ENCODE results near the gene CRY2. TPM values are rescaled to one million over a fixed set of nuclear protein-coding genes. Genes with fewer than 3 reads are reported as not detected.

CRY2 gene
- total RNA-seq, 2 donors from 2014 or later = 19.8 to 20.1 TPM

GRCh38 chr11:45896422-45896984, 49.2 kb downstream of the CRY2 start:
- Histone ChIP-seq H3K27ac (ENCODE audit: low read depth, low read length) (peak overlapping the region; percentile 60), H3K4me3 (ENCODE audit: low read length) (no peak overlapping the region), H3K36me3 (ENCODE audit: control insufficient read depth, insufficient read depth, low read length) (no peaks in the 10 kb centered on the region), H3K4me1 (ENCODE audit: control insufficient read depth, insufficient read depth, low read length) (peaks cover 4% of the 10 kb centered on the region), H3K9ac (ENCODE audit: extremely low read depth, low read length, poor library complexity, severe bottlenecking) (no peak overlapping the region), H3K27me3 (ENCODE audit: control insufficient read depth, insufficient read depth, low read length, poor library complexity, severe bottlenecking) (peaks cover 29% of the 10 kb centered on the region), H3K9me3 (ENCODE audit: control insufficient read depth, low read length) (no peaks in the 10 kb centered on the region)
- H3K4me1 Mint-ChIP-seq = peaks cover 9% of the 10 kb centered on the region
- WGBS, 2 experiments (ENCODE audit: insufficient coverage in 1 of 2, insufficient read length in 1 of 2) = 27 to 30% methylated on average over 12 to 19 of the region's 19 CpGs
- H3K4me3 Mint-ChIP-seq = no peak overlapping the region
- no peaks in the 10 kb centered on the region for H3K36me3 Mint-ChIP-seq (ENCODE audit: low read depth)
- DNase-seq = peak; percentile 85
- no peak for TF ChIP-seq CTCF (conservative IDR thresholded peaks at IDR 0.05)
- peaks cover 16% of the 10 kb centered on the region for H3K27me3 Mint-ChIP-seq (ENCODE audit: insufficient read depth)
- no peaks in the 10 kb centered on the region for H3K9me3 Mint-ChIP-seq
- no peak overlapping the region for H3K27ac Mint-ChIP-seq

GRCh38 chr11:45897556-45897955, 50.3 kb downstream of the CRY2 start:
- WGBS, 2 experiments (ENCODE audit: insufficient coverage in 1 of 2, insufficient read length in 1 of 2) = 85 to 94% methylated on average over 6 of the region's 6 CpGs
- H3K9me3 Mint-ChIP-seq = no peaks in the 10 kb centered on the region
- no peak overlapping the region for H3K4me3 Mint-ChIP-seq

GRCh38 chr11:45899086-45899447, 51.8 kb downstream of the CRY2 start:
- no peak for DNase-seq
- H3K9me3 Mint-ChIP-seq = no peaks in the 10 kb centered on the region
- peaks cover 5% of the 10 kb centered on the region for H3K4me1 Mint-ChIP-seq
- Histone ChIP-seq H3K9ac (ENCODE audit: extremely low read depth, low read length, poor library complexity, severe bottlenecking) (no peak overlapping the region), H3K4me1 (ENCODE audit: control insufficient read depth, insufficient read depth, low read length) (peaks cover 4% of the 10 kb centered on the region), H3K36me3 (ENCODE audit: control insufficient read depth, insufficient read depth, low read length) (no peaks in the 10 kb centered on the region), H3K27ac (ENCODE audit: low read depth, low read length) (peak overlapping the region; percentile 97), H3K4me3 (ENCODE audit: low read length) (peak overlapping the region; percentile 68), H3K27me3 (ENCODE audit: control insufficient read depth, insufficient read depth, low read length, poor library complexity, severe bottlenecking) (peaks cover 31% of the 10 kb centered on the region), H3K9me3 (ENCODE audit: control insufficient read depth, low read length) (no peaks in the 10 kb centered on the region)
- no peak for TF ChIP-seq CTCF (conservative IDR thresholded peaks at IDR 0.05)
- peaks cover 21% of the 10 kb centered on the region for H3K27me3 Mint-ChIP-seq (ENCODE audit: insufficient read depth)
- no peak overlapping the region for H3K27ac Mint-ChIP-seq
- 0 to 21% methylated on average over 2 to 3 of the region's 3 CpGs for WGBS, 2 experiments (ENCODE audit: insufficient coverage in 1 of 2, insufficient read length in 1 of 2)
- peaks cover 10% of the 10 kb centered on the region for H3K36me3 Mint-ChIP-seq (ENCODE audit: low read depth)
- H3K4me3 Mint-ChIP-seq = peak overlapping the region; percentile 60

More at GRCh38 chr11:45897556-45897955, 50.3 kb downstream of the CRY2 start:
- H3K27me3 Mint-ChIP-seq (ENCODE audit: insufficient read depth) = peaks cover 21% of the 10 kb centered on the region
- no peaks in the 10 kb centered on the region for H3K36me3 Mint-ChIP-seq (ENCODE audit: low read depth)
- Histone ChIP-seq H3K9me3 (ENCODE audit: control insufficient read depth, low read length) (no peaks in the 10 kb centered on the region), H3K27me3 (ENCODE audit: control insufficient read depth, insufficient read depth, low read length, poor library complexity, severe bottlenecking) (peaks cover 31% of the 10 kb centered on the region), H3K27ac (ENCODE audit: low read depth, low read length) (no peak overlapping the region), H3K4me3 (ENCODE audit: low read length) (no peak overlapping the region), H3K4me1 (ENCODE audit: control insufficient read depth, insufficient read depth, low read length) (peaks cover 4% of the 10 kb centered on the region), H3K9ac (ENCODE audit: extremely low read depth, low read length, poor library complexity, severe bottlenecking) (no peak overlapping the region), H3K36me3 (ENCODE audit: control insufficient read depth, insufficient read depth, low read length) (no peaks in the 10 kb centered on the region)
- no peak for DNase-seq
- H3K4me1 Mint-ChIP-seq = peaks cover 9% of the 10 kb centered on the region
- no peak for TF ChIP-seq CTCF (conservative IDR thresholded peaks at IDR 0.05)
- H3K27ac Mint-ChIP-seq = no peak overlapping the region
